ENCODE measurements around the gene OBSCN.

The OBSCN gene

DNA sequence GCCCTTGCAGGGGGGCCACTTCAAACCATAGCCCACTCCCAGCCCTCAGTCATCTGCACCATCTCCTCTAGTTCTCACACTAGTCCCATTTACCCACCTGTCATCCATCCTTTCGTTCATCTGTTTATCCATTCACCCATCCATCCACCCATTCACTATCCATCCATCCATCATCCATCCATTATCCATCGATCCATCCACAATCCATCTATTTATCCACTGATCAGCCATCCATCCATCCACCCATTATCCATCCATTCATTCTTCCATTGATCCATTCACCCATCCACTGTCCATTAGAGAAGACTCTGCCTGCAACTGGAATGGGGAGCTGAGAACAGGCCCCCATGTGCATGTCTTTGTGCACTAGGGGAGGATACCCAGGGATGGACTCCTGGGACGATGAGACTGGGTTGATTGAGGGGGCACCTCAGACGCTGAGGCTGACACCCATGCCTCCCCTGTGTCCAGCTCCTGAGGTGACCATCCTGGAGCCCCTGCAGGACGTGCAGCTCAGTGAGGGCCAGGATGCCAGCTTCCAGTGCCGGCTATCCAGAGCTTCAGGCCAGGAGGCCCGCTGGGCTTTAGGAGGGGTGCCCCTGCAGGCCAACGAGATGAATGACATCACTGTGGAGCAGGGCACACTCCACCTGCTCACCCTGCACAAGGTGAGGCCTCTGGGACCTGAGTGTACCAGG lies 100.9 kb downstream of the OBSCN start:
- Histone ChIP-seq H3K4me3 (ENCODE audit: low read depth, low read length) (no peak overlapping the region), H3K27me3 (ENCODE audit: control insufficient read depth, insufficient read depth, low read length) (no peaks in the 10 kb centered on the region), H3K9ac (ENCODE audit: low read depth, low read length) (no peak overlapping the region), H3K9me3 (ENCODE audit: control insufficient read depth, insufficient read depth, low read length) (no peaks in the 10 kb centered on the region), H3K36me3 (ENCODE audit: control insufficient read depth, insufficient read depth, low read length) (peaks cover 2% of the 10 kb centered on the region), H3K4me1 (ENCODE audit: control insufficient read depth, insufficient read depth, low read length) (no peaks in the 10 kb centered on the region)

DNA sequence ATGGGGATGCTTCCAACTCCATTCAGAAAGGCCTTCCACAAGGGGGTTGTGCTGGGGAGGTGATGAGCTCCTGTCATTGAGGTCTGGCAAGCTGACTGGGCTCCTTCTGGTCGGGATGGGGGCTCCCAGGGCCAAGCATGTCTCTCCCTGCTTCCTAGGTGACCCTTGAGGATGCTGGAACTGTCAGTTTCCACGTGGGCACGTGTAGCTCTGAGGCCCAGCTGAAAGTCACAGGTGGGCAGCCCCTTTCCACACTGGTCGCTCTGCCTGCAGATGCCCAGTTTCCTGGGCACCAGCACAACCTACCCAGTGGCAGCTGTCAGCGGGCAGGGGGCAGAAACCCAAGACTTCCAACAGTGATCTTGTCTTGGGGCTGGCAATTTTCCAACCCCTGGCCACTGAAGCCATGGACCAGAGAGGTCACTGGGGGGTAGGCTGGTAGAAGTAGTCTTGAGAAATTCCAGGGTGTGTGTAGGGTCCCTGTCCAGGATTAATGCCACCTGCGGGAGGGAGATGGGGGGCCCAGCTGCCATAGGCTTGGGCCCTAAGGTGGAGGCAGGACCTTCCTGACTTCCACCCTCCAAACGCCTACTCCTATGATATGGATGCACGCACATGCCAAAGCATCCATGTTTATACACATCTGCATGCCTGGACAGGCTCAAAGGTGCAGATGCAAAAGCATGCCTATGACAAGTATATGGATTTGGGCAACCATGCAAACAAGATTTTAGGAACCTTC lies 101.7 kb downstream of the OBSCN start:
- no peak overlapping the region for H3K9ac ChIP-seq (ENCODE audit: low read depth, low read length)
- H3K9me3 ChIP-seq (ENCODE audit: control insufficient read depth, insufficient read depth, low read length) = no peaks in the 10 kb centered on the region
- H3K27me3 ChIP-seq (ENCODE audit: control insufficient read depth, insufficient read depth, low read length) = no peaks in the 10 kb centered on the region

DNA sequence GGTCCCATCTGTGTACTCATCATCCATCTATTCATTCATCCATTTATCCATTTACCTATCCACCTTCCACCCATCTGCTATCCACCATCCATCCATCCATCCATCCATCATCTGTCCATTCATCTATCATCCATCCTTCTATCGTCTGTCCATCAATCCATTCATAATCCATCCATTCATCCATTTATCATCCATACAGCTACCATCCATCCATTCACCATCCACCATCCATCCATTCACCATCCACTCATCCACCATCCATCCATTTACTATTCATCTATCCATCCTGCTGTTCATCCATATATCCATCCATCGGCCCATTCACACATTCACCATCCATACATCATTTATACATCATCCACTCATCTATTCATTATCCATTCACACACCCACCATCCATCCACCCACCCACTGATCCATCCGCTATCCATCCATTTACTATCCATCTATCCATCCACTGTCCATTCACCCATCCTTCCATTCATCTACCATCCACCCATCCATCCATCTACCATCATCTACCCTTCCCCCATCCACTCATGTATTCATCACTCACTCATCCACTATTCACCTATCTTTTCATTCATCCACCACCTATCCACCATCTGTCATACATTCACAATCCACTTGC lies 102.4 kb downstream of the OBSCN start:
- Histone ChIP-seq H3K27me3 (ENCODE audit: control insufficient read depth, insufficient read depth, low read length) (no peaks in the 10 kb centered on the region), H3K4me3 (ENCODE audit: low read depth, low read length) (no peak overlapping the region), H3K36me3 (ENCODE audit: control insufficient read depth, insufficient read depth, low read length) (peaks cover 2% of the 10 kb centered on the region), H3K9me3 (ENCODE audit: control insufficient read depth, insufficient read depth, low read length) (no peaks in the 10 kb centered on the region), H3K4me1 (ENCODE audit: control insufficient read depth, insufficient read depth, low read length) (no peaks in the 10 kb centered on the region), H3K9ac (ENCODE audit: low read depth, low read length) (no peak overlapping the region)

More for the DNA sequence above, 101.7 kb downstream of the OBSCN start:
- Histone ChIP-seq H3K4me3 (ENCODE audit: low read depth, low read length) (no peak overlapping the region), H3K4me1 (ENCODE audit: control insufficient read depth, insufficient read depth, low read length) (no peaks in the 10 kb centered on the region), H3K36me3 (ENCODE audit: control insufficient read depth, insufficient read depth, low read length) (peaks cover 2% of the 10 kb centered on the region)

DNA sequence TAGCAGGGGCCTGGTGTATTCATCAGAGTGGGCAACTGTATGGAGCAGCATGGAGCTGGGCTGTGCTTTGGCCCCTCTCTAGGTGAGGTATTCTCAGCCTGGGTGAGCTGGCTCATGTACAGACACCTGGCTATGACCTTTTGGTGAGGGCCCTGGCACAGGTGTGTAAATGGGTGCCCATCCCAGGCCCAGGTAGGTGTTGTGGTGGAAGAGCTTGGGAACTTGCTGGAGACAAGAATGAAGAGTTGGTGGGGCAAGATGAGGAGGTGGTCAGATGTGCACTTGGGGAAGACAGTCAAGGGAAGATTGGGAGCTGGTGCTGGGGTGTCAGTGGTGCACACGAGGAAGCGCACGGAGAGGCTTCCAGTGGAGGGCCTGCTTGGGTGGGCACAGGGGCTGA lies 103.2 kb downstream of the OBSCN start:
- H3K9ac ChIP-seq (ENCODE audit: low read depth, low read length) = no peak overlapping the region
- H3K4me3 ChIP-seq (ENCODE audit: low read depth, low read length) = no peak overlapping the region
- H3K36me3 ChIP-seq (ENCODE audit: control insufficient read depth, insufficient read depth, low read length) = peaks cover 2% of the 10 kb centered on the region
- no peaks in the 10 kb centered on the region for H3K4me1 ChIP-seq (ENCODE audit: control insufficient read depth, insufficient read depth, low read length)
- no peaks in the 10 kb centered on the region for H3K9me3 ChIP-seq (ENCODE audit: control insufficient read depth, insufficient read depth, low read length)
- no peaks in the 10 kb centered on the region for H3K27me3 ChIP-seq (ENCODE audit: control insufficient read depth, insufficient read depth, low read length)

DNA sequence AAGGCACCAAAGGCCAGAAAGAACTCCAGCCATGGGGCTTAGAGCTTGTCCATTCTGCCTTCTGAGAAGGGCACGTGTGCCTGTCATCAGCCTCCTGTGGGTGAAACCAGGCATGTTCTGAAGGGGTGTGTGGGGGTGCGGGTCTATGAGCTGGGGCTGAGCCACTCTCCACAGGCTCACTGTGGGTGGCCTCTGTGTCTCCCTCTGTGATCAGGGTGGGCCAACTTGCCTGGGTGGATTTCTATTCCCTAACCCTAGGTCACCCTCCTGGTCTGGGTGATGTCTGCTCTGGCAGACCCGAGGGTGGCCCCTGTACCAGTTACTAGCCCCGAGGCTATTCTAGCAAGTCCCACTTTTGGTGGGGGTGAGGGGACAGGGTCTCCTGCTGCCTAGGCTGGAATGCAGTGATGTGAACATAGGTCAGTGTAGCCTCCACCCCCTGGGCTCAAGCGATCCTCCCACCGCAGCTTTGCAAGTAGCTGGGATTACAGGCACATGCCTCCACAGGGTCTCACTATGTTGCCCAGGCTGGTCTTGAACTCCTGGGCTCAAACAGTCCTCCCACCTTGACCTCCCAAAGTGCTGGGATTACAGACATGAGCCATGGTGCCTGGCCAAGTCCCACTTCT lies 104.4 kb downstream of the OBSCN start:
- H3K9me3 ChIP-seq (ENCODE audit: control insufficient read depth, insufficient read depth, low read length) = no peaks in the 10 kb centered on the region
- H3K4me1 ChIP-seq (ENCODE audit: control insufficient read depth, insufficient read depth, low read length) = no peaks in the 10 kb centered on the region
- no peak overlapping the region for H3K9ac ChIP-seq (ENCODE audit: low read depth, low read length)
- H3K27me3 ChIP-seq (ENCODE audit: control insufficient read depth, insufficient read depth, low read length) = no peaks in the 10 kb centered on the region
- peaks cover 2% of the 10 kb centered on the region for H3K36me3 ChIP-seq (ENCODE audit: control insufficient read depth, insufficient read depth, low read length)
- no peak overlapping the region for H3K4me3 ChIP-seq (ENCODE audit: low read depth, low read length)

DNA sequence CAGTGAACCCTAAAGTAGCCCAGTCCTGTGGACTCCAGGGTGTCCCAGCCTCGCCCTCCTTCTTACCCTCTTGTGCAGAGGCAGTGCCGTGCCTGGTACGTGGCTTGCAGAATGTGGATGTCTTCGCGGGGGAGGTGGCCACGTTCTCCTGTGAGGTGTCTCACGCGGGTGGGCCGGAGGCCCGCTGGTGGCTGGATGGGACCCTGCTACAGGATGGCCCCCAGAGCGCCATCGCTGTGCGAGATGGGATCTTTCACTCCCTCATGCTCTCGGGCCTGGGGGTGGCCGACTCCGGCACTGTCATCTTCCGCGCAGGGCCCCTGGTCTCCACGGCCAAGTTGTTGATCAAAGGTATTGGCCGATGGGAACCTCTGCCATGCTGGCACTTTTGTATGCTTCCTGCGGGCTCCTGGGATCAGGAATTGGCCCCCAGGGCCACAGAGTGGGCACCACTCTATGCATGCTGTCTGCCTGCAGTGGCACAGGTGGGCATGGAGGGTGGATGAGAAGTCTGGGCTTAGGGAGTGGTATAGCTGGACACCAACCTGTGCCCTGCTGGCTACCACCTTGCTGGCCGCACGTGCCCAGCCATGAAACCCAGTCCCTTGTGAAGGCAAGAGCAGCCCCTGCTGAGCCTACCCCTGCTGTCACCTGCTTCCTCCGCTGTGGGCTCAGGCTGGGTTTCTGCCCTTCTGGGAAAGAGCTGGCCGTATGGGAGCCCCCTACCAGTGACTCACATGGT lies 105.9 kb downstream of the OBSCN start:
- Histone ChIP-seq H3K9ac (ENCODE audit: low read depth, low read length) (no peak overlapping the region), H3K36me3 (ENCODE audit: control insufficient read depth, insufficient read depth, low read length) (peaks cover 2% of the 10 kb centered on the region), H3K9me3 (ENCODE audit: control insufficient read depth, insufficient read depth, low read length) (no peaks in the 10 kb centered on the region), H3K4me1 (ENCODE audit: control insufficient read depth, insufficient read depth, low read length) (no peaks in the 10 kb centered on the region), H3K4me3 (ENCODE audit: low read depth, low read length) (no peak overlapping the region), H3K27me3 (ENCODE audit: control insufficient read depth, insufficient read depth, low read length) (no peaks in the 10 kb centered on the region)

DNA sequence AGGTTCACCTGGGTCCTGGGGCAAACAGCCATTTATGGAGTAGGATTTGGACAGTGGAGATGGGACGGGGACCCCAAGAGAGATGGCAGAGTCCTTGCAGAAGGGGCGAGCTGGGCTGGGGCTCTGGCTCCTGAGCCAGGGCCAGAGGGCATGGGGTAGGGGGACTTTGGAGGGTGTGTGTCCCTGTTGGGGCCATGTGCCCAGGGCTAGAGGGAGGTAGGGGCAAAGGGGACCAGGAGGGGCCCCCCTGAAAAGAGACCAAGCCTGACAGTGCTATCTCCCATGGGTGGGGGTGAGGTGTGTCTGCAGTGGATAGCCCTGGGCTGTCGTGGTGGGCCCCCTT lies 106.4 kb downstream of the OBSCN start:
- Histone ChIP-seq H3K4me1 (ENCODE audit: control insufficient read depth, insufficient read depth, low read length) (no peaks in the 10 kb centered on the region), H3K36me3 (ENCODE audit: control insufficient read depth, insufficient read depth, low read length) (peaks cover 2% of the 10 kb centered on the region), H3K27me3 (ENCODE audit: control insufficient read depth, insufficient read depth, low read length) (no peaks in the 10 kb centered on the region), H3K4me3 (ENCODE audit: low read depth, low read length) (no peak overlapping the region), H3K9ac (ENCODE audit: low read depth, low read length) (no peak overlapping the region), H3K9me3 (ENCODE audit: control insufficient read depth, insufficient read depth, low read length) (no peaks in the 10 kb centered on the region)

DNA sequence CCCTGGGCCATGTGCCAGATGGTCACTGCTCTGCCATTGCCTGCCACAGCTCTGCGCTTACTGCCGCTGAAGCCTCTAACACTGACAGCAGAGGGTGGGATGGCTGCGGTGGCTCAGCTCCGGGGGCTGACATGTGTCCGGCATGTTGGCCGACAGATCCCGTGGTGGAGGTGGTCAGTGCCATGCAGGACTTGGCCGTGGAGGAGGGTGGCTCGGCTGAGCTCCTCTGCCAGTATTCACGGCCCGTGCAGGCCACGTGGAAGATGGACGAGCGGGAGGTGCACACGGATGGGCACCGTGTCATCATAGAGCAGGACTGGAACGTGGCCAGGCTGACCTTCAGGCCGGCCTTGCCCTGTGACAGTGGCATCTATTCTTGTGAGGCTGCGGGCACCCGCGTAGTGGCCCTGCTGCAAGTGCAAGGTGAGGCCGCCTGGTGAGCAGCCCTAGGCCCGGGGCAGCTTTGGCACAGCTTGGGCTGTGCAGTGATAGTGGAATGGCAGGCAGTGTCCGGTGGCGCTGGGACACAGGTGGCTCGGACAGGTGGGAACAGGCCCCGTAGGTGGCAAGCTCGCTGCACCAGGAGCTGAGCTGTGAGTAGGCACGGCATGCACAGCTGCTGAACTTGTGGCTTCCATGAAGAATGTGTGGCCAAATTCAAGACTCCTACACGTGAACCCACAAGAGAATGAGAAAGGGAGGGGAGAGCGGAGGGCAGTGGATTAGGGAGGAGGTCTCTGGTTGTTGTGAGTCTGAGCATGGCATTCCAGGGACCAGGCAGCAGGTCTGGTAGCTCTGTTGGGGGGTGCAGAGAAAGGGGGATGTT lies 107.0 kb downstream of the OBSCN start:
- Histone ChIP-seq H3K4me1 (ENCODE audit: control insufficient read depth, insufficient read depth, low read length) (no peaks in the 10 kb centered on the region), H3K9ac (ENCODE audit: low read depth, low read length) (no peak overlapping the region), H3K4me3 (ENCODE audit: low read depth, low read length) (no peak overlapping the region), H3K27me3 (ENCODE audit: control insufficient read depth, insufficient read depth, low read length) (no peaks in the 10 kb centered on the region), H3K9me3 (ENCODE audit: control insufficient read depth, insufficient read depth, low read length) (no peaks in the 10 kb centered on the region), H3K36me3 (ENCODE audit: control insufficient read depth, insufficient read depth, low read length) (peaks cover 2% of the 10 kb centered on the region)

DNA sequence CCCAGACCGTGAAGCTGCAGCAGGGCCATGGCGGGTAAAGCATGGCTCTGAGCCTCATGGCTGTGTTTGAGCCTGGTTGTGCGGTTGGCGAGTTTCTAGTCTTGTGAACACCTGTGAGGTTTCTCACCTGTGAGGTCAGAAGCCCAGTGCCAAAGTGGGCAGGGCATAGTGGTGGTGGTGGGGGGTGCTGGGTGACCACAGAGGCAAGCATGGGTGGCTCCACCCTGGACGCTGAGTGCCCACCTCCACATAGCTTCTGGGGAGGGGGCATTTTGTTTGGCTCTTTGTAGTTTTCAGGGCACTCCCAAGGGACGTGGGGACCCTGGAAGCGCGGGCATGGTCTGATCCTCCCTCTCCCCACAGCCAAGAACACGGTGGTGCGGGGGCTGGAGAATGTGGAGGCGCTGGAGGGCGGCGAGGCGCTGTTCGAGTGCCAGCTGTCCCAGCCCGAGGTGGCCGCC lies 107.7 kb downstream of the OBSCN start:
- no peaks in the 10 kb centered on the region for H3K9me3 ChIP-seq (ENCODE audit: control insufficient read depth, insufficient read depth, low read length)
- no peak overlapping the region for H3K9ac ChIP-seq (ENCODE audit: low read depth, low read length)
- H3K36me3 ChIP-seq (ENCODE audit: control insufficient read depth, insufficient read depth, low read length) = peaks cover 2% of the 10 kb centered on the region
- no peaks in the 10 kb centered on the region for H3K27me3 ChIP-seq (ENCODE audit: control insufficient read depth, insufficient read depth, low read length)
- no peaks in the 10 kb centered on the region for H3K4me1 ChIP-seq (ENCODE audit: control insufficient read depth, insufficient read depth, low read length)
- no peak overlapping the region for H3K4me3 ChIP-seq (ENCODE audit: low read depth, low read length)

DNA sequence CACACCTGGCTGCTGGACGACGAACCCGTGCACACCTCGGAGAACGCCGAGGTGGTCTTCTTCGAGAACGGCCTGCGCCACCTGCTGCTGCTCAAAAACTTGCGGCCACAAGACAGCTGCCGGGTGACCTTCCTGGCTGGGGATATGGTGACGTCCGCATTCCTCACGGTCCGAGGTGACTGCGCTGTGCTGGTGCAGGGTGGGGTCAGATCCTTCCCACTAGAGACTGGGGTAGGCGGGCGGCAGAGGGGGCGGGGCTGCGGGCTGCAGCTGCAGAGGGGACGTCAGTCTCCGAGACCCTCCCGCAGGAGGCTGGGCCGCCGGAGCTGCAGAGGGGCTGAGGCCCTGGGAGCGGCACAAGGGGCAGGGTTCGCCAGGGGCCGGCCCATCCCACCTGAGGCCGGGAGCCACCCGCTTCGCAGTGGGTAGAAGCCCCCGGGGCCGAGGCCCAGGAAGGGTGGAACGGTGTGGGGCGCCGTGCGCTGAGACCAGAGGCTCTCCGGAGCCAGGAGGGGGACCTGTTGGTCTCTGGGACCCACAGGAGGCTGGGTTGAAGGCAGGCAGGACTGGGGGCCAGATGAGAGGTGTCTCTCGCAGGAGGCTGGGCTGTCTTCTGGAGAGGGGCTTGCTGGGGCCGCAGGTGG lies 108.2 kb downstream of the OBSCN start:
- H3K9me3 ChIP-seq (ENCODE audit: control insufficient read depth, insufficient read depth, low read length) = no peaks in the 10 kb centered on the region

More for the DNA sequence above, 108.2 kb downstream of the OBSCN start:
- H3K27me3 ChIP-seq (ENCODE audit: control insufficient read depth, insufficient read depth, low read length) = no peaks in the 10 kb centered on the region
- H3K36me3 ChIP-seq (ENCODE audit: control insufficient read depth, insufficient read depth, low read length) = peaks cover 2% of the 10 kb centered on the region
- no peaks in the 10 kb centered on the region for H3K4me1 ChIP-seq (ENCODE audit: control insufficient read depth, insufficient read depth, low read length)
- H3K9ac ChIP-seq (ENCODE audit: low read depth, low read length) = no peak overlapping the region
- no peak overlapping the region for H3K4me3 ChIP-seq (ENCODE audit: low read depth, low read length)
